K562 (cell line): ENCODE data around the gene ARID5B. TPM values are rescaled to one million over a fixed set of nuclear protein-coding genes. Genes with fewer than 3 reads are reported as not detected.

Experiments
- ATAC-seq: fragments of 200-7000 bp; cut with Tn5 transposase; 3 replicates; pipeline ENCODE4 v1.9.1; 2020; ENCODE audit warnings: moderate library complexity
- BruUV-seq: library from RNA; stranded (reverse); fragments of 400-500 nt; replicated peaks from 2 replicates; lab custom pipeline; 2021; lab: Mats Ljungman, UMichigan
- CTCF ChIA-PET: fragments of 300-600 bp; formaldehyde crosslinking; extraction: SDS; loops from one replicate; lab custom pipeline; 2021; ENCODE audit warnings: low intra/inter-chr PET ratio; lab: Yijun Ruan, JAX
- POLR2A ChIA-PET: fragments of 300-600, 350-650 bp; sonication (Branson Sonifier 250); formaldehyde crosslinking; extraction: SDS; loops from one replicate; lab custom pipeline; 2021; ENCODE audit warnings: antibody characterized with exemption, inconsistent platforms; lab: Yijun Ruan, JAX
- DNase-seq, 4 experiments: peaks; one replicate each; pipeline versions ENCODE4 v3.0.0 to v3.0.0-alpha.2; 2011 to 2018; ENCODE audit warnings: low spot score in 3 of 4, mixed read lengths in 3 of 4; ENCODE audit errors: extremely low read depth in 1 of 4
- FAIRE-seq: peaks from 2 replicates; lab custom pipeline; 2011; peaks lifted over from hg19 to GRCh38; lab: Jason Lieb, UNC
- H2AFZ ChIP-seq: 2 replicates; pipeline ENCODE4 v1.6.0; 2011; ENCODE audit warnings: low read depth, low read length, control low read depth, inconsistent platforms
- H3K27ac ChIP-seq: fragments of 200-600 bp; 3 replicates; pipeline ENCODE4 v1.8.0; 2011; ENCODE audit warnings: low read depth, mild to moderate bottlenecking, control low read depth, inconsistent platforms, low read length, moderate library complexity, mixed read lengths; ENCODE audit errors: extremely low read depth
- H3K27me3 ChIP-seq, 2 experiments: fragments of 300-600 bp in 1 of 2; 2 replicates in 1 of 2; 3 replicates in 1 of 2; pipeline versions ENCODE4 v1.6.0 to v1.8.0; 2011; ENCODE audit warnings: inconsistent platforms in 2 of 2, low read length in 2 of 2, mild to moderate bottlenecking in 1 of 2, mixed read lengths in 1 of 2, moderate library complexity in 1 of 2; ENCODE audit not compliant: control insufficient read depth in 2 of 2, insufficient read depth in 2 of 2
- H3K36me3 ChIP-seq: fragments of 300-600 bp; 3 replicates; pipeline ENCODE4 v1.8.0; 2011; ENCODE audit warnings: mild to moderate bottlenecking, low read length, inconsistent platforms; ENCODE audit not compliant: control insufficient read depth, insufficient read depth
- H3K4me1 ChIP-seq, 2 experiments: fragments of 200-600 bp in 1 of 2; replicated peaks in 1 of 2; 2 replicates in 1 of 2; 3 replicates in 1 of 2; pipeline versions ENCODE4 v1.5.1 to v1.8.0; 2011; ENCODE audit warnings: inconsistent platforms in 2 of 2, low read length in 2 of 2, mild to moderate bottlenecking in 1 of 2, mixed read lengths in 1 of 2, moderate library complexity in 1 of 2; ENCODE audit not compliant: control insufficient read depth in 2 of 2, insufficient read depth in 2 of 2
- H3K4me2 ChIP-seq: 2 replicates; pipeline ENCODE4 v1.6.1; 2011; ENCODE audit warnings: low read length, control low read depth, inconsistent platforms, mixed read lengths; ENCODE audit not compliant: insufficient read depth
- H3K4me3 ChIP-seq: fragments of 200-600 bp; sonication (generic), shearing (Covaris generic); 2 replicates; pipeline ENCODE4 v1.5.1; 2016; ENCODE audit warnings: control low read depth, inconsistent platforms
- H3K79me2 ChIP-seq: fragments of 200-600 bp; 3 replicates; pipeline ENCODE4 v1.8.0; 2011; ENCODE audit warnings: low read length, inconsistent platforms; ENCODE audit not compliant: control insufficient read depth, insufficient read depth
- H3K9ac ChIP-seq, 2 experiments: 2 replicates each; pipeline versions ENCODE4 v1.6.0 to v1.6.1; 2011; ENCODE audit warnings: low read depth in 2 of 2, low read length in 2 of 2, control low read depth in 1 of 2, inconsistent platforms in 1 of 2, mild to moderate bottlenecking in 1 of 2, mixed read lengths in 1 of 2; ENCODE audit not compliant: insufficient read depth in 1 of 2
- H3K9me1 ChIP-seq: one replicate; pipeline ENCODE4 v1.6.0; 2011; ENCODE audit warnings: inconsistent platforms, mild to moderate bottlenecking, low read length, moderate library complexity; ENCODE audit not compliant: control insufficient read depth, insufficient read depth
- H3K9me3 ChIP-seq: replicated peaks from 2 replicates; pipeline ENCODE4 v1.5.1; 2011; ENCODE audit warnings: low read depth, low read length, inconsistent platforms; ENCODE audit not compliant: control insufficient read depth, insufficient read depth
- H4K20me1 ChIP-seq: replicated peaks from 2 replicates; pipeline ENCODE4 v1.6.1; 2011; ENCODE audit warnings: low read length, inconsistent platforms, mixed read lengths; ENCODE audit not compliant: control insufficient read depth, insufficient read depth
- CCAR2 ChIP-seq: fragments of 200-400 bp; formaldehyde crosslinking; IDR thresholded peaks from 2 replicates; pipeline ENCODE4 v1.6.1; 2017; ENCODE audit warnings: mild to moderate bottlenecking, low read depth, low read length
- DLX4 ChIP-seq: fragments of 250-450 bp; sonication (Bioruptor Pico); IDR thresholded peaks from 2 replicates; pipeline ENCODE4 v1.6.1; 2021; ENCODE audit warnings: mild to moderate bottlenecking
- HDAC3 ChIP-seq: fragments of 450-650 bp; IDR thresholded peaks from 2 replicates; pipeline ENCODE4 v1.6.1; 2018; ENCODE audit warnings: borderline replicate concordance, mild to moderate bottlenecking, moderate library complexity; ENCODE audit not compliant: partially characterized antibody
- KLF13 ChIP-seq: fragments of 450-650 bp; IDR thresholded peaks from 2 replicates; pipeline ENCODE4 v1.6.1; 2016; ENCODE audit warnings: missing genetic modification characterization, low read depth, mild to moderate bottlenecking, missing compliant biosample characterization, moderate library complexity, borderline replicate concordance
- PHF21A ChIP-seq: fragments of 450-650 bp; IDR thresholded peaks from 2 replicates; pipeline ENCODE4 v1.6.1; 2017; ENCODE audit warnings: low read depth, borderline replicate concordance
- PHTF2 ChIP-seq: fragments of 250-450 bp; sonication (Bioruptor Pico); IDR thresholded peaks from 2 replicates; pipeline ENCODE4 v1.5.0; 2021; ENCODE audit warnings: mild to moderate bottlenecking
- PTBP1 ChIP-seq: fragments of 200-400 bp; formaldehyde crosslinking; IDR thresholded peaks from 2 replicates; pipeline ENCODE4 v1.6.1; 2017; ENCODE audit warnings: low read depth, low read length
- SP1 ChIP-seq: sonication (generic); formaldehyde crosslinking; IDR thresholded peaks from 2 replicates; pipeline ENCODE4 v1.8.1; 2022; ENCODE audit warnings: mild to moderate bottlenecking, missing genetic modification reagents
- THAP12 ChIP-seq: fragments of 250-450 bp; sonication (Bioruptor Pico); IDR thresholded peaks from 2 replicates; pipeline ENCODE4 v1.9.0; 2021; ENCODE audit warnings: mild to moderate bottlenecking, inconsistent platforms
- ZNF175 ChIP-seq: fragments of 200-800 bp; sonication (Bioruptor generic); IDR thresholded peaks from 2 replicates; pipeline ENCODE4 v1.6.1; 2016; ENCODE audit warnings: low read depth, mild to moderate bottlenecking, missing genetic modification characterization, missing compliant biosample characterization
- ZNF561 ChIP-seq: fragments of 450-650 bp; formaldehyde crosslinking; conservative IDR thresholded peaks from 2 replicates; pipeline ENCODE4 v1.4.0; 2020; ENCODE audit warnings: mild to moderate bottlenecking, moderate library complexity
- WGBS: fragments of 100-300 bp; shearing (Covaris generic); methylation state at CpG from one replicate; pipeline ENCODE4 v1.1.6; 2016; ENCODE audit warnings: low coverage, mixed read lengths; ENCODE audit not compliant: insufficient coverage; ENCODE audit errors: missing lambda C conversion rate; 5-methylcytosine and 5-hydroxymethylcytosine counted together
- in situ Hi-C: fragments of 300-500 bp; cut with MboI; formaldehyde crosslinking; loops from 4 replicates; pipeline ENCODE4 v1.15.0; 2018; ENCODE audit warnings: inconsistent platforms, mixed read lengths
- intact Hi-C: fragments of 100-400 bp; cut with micrococcal nuclease; formaldehyde crosslinking; loops from 2 replicates; pipeline ENCODE4 v1.14.2; 2022
- polyA plus RNA-seq, 8 experiments: library from polyadenylated mRNA; depleted of rRNA in 4 of 8; stranded (reverse) in 5 of 8; unstranded in 3 of 8; fragments of >200 nt; fragmentation: Nextera tagmentation in 2 of 8; fragmentation: Illumina TruSeq in 1 of 8; extraction: Ambion mirVana in 2 of 8; extraction: Trizol in 1 of 8; gene quantifications; 2 replicates each; pipeline versions ENCODE4 v1.2.1 to v1.2.3, GENCODE V29; 2011 to 2014; ENCODE audit warnings: inconsistent platforms in 1 of 8, missing spikeins in 1 of 8
- total RNA-seq, 7 experiments: library from RNA; depleted of rRNA in 6 of 7; stranded (reverse); fragments of >200 nt in 6 of 7; fragmentation: Illumina TruSeq in 2 of 7; extraction: Trizol in 2 of 7; gene quantifications; 2 replicates each; pipeline versions ENCODE4 v1.2.1 to v1.2.3, GENCODE V29; 2011 to 2021; ENCODE audit warnings: low replicate concordance in 1 of 7
- TF ChIP-seq, protein P1 (sequence below): conservative IDR thresholded peaks from 2 replicates; pipeline ENCODE4 v1.6.1; 2011; ENCODE audit warnings: low read depth, mild to moderate bottlenecking, low read length; ENCODE audit not compliant: control insufficient read depth

The ARID5B gene
- total and polyA plus RNA-seq, 9 of the 15 experiments (the other 6 are each of a cell fraction or from before 2014, with no cell fraction given): 0.48 to 1.6 (median 0.80) TPM

GRCh38 chr10:61852261-61852660 lies 49.2 kb upstream of the ARID5B start:
- FAIRE-seq (no peak), DNase-seq (no peak), ATAC-seq (no peak)
- intact Hi-C loops: no loop called here
- ChIA-PET POLR2A (no interaction called here), CTCF (no interaction called here)
- H3K36me3 ChIP-seq: no peaks in the 10 kb centered on the region
- WGBS: 54% methylated on average over 2 of the region's 2 CpGs
- no TSS peak for BruUV-seq
- no peak overlapping the region; the same call in 1 of the 2 replicates for H2AFZ ChIP-seq
- H3K4me1 ChIP-seq: no peaks in the 10 kb centered on the region
- no peak overlapping the region for H3K9ac ChIP-seq
- no peak overlapping the region for H3K4me2 ChIP-seq
- no peaks in the 10 kb centered on the region for H3K27me3 ChIP-seq
- TF ChIP-seq, protein P1, sequence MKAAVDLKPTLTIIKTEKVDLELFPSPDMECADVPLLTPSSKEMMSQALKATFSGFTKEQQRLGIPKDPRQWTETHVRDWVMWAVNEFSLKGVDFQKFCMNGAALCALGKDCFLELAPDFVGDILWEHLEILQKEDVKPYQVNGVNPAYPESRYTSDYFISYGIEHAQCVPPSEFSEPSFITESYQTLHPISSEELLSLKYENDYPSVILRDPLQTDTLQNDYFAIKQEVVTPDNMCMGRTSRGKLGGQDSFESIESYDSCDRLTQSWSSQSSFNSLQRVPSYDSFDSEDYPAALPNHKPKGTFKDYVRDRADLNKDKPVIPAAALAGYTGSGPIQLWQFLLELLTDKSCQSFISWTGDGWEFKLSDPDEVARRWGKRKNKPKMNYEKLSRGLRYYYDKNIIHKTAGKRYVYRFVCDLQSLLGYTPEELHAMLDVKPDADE: no peak
- TF ChIP-seq PHF21A (no peak), PTBP1 (no peak)
- no peaks in the 10 kb centered on the region for H4K20me1 ChIP-seq
- H3K9me1 ChIP-seq: no peaks in the 10 kb centered on the region
- H3K79me2 ChIP-seq: no peaks in the 10 kb centered on the region
- in situ Hi-C loops: no loop called here
- no peak overlapping the region for H3K4me3 ChIP-seq
- no peaks in the 10 kb centered on the region for H3K9me3 ChIP-seq
- no peak overlapping the region for H3K27ac ChIP-seq

- H3K27ac ChIP-seq: no peak overlapping the region
- POLR2A ChIA-PET: interaction anchor here (0.5 kb wide), 1 partner anchor 24 kb away, joined by 3 read pairs; no protein-coding TSS in a partner anchor
- intact Hi-C loops: no loop called here
- H3K79me2 ChIP-seq: no peaks in the 10 kb centered on the region
- H3K9ac ChIP-seq: no peak overlapping the region
- no peaks in the 10 kb centered on the region for H3K27me3 ChIP-seq
- CTCF ChIA-PET: no interaction called here
- H4K20me1 ChIP-seq: no peaks in the 10 kb centered on the region
- H2AFZ ChIP-seq: no peak overlapping the region; the same call in 1 of the 2 replicates
- 32% methylated on average over 3 of the region's 3 CpGs for WGBS
- no peaks in the 10 kb centered on the region for H3K36me3 ChIP-seq
- no peak overlapping the region for H3K4me2 ChIP-seq
- H3K4me1 ChIP-seq: no peaks in the 10 kb centered on the region
- DNase-seq: no peak
- no peak overlapping the region for H3K4me3 ChIP-seq
- BruUV-seq: no TSS peak
- no peaks in the 10 kb centered on the region for H3K9me3 ChIP-seq
- no peak for FAIRE-seq
- no peak for ATAC-seq
- in situ Hi-C loops: no loop called here
- H3K9me1 ChIP-seq: no peaks in the 10 kb centered on the region
- TF ChIP-seq PHTF2 (CRISPR knock-in tag) (no peak), SP1 (no peak), DLX4 (no peak), ZNF561 (CRISPR knock-in tag) (no peak), KLF13 (tag) (no peak), CCAR2 (no peak), THAP12 (CRISPR knock-in tag) (no peak), HDAC3 (no peak), ZNF175 (CRISPR knock-in tag) (no peak)
Measured at GRCh38 chr10:61855771-61856170, 45.7 kb upstream of the ARID5B start.
